Measurements from ENCODE around the gene C1QTNF8.

DNA sequence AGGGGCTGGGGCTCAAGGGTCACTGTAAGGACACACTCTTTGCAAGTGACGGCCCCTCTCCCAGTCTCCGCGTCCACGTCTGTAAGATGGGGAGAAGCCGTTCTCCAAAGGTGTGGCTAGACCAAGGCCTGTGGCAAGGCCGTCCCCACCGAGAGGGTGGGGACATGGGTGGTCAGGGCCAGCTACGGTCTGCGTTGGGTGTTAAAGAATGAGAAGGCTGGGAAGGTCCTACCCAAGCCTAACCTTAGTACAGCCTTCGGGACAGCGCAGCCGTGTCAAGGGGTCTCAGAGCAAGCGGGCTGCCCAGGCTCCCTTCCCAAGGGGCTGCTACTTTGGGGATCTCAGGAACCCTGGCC is 1.9 kb downstream of the C1QTNF8 start:
- TF ChIP-seq, protein P1, sequence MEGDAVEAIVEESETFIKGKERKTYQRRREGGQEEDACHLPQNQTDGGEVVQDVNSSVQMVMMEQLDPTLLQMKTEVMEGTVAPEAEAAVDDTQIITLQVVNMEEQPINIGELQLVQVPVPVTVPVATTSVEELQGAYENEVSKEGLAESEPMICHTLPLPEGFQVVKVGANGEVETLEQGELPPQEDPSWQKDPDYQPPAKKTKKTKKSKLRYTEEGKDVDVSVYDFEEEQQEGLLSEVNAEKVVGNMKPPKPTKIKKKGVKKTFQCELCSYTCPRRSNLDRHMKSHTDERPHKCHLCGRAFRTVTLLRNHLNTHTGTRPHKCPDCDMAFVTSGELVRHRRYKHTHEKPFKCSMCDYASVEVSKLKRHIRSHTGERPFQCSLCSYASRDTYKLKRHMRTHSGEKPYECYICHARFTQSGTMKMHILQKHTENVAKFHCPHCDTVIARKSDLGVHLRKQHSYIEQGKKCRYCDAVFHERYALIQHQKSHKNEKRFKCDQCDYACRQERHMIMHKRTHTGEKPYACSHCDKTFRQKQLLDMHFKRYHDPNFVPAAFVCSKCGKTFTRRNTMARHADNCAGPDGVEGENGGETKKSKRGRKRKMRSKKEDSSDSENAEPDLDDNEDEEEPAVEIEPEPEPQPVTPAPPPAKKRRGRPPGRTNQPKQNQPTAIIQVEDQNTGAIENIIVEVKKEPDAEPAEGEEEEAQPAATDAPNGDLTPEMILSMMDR (conservative IDR thresholded peaks at IDR 0.05) = no peak
- no peak for TF ChIP-seq ZFX (IDR thresholded peaks at IDR 0.05)
